Measurements from ENCODE around the gene USP11. TPM values are rescaled to one million over a fixed set of nuclear protein-coding genes. Genes with fewer than 3 reads are reported as not detected.

Gene USP11
- total and polyA plus RNA-seq, 2 experiments from 2014 or later: 64.2 to 65.1 TPM

DNA sequence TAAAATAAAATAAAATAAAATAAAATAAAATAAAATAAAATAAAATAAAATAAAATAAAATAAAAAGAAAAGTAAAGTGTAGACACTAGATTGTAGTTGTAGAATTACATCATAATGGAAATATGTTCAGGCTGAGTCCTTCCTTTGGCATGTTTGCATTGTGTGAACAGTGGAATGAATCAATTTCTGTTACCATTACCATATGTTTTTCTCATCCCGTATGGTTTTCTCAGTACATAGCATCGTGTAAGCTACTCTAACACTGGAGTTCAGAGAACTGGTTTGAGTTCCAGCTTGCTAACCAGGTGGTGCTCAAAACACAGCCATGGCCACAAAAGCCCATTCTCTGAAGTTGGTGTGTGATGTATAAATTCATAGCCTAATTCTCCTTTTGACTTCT is 45.9 kb downstream of the USP11 start:
- Histone ChIP-seq H3K36me3 (ENCODE audit: insufficient read depth) (no peaks in the 10 kb centered on the region), H2AFZ (no peak overlapping the region), H3K27me3 (ENCODE audit: insufficient read depth) (no peaks in the 10 kb centered on the region), H3F3A (replicated peaks; ENCODE audit: low read depth) (no peaks in the 10 kb centered on the region), H3K4me1 (ENCODE audit: insufficient read depth) (no peaks in the 10 kb centered on the region), H4K20me1 (replicated peaks; ENCODE audit: insufficient read depth) (no peaks in the 10 kb centered on the region), H3K79me2 (replicated peaks; ENCODE audit: insufficient read depth) (no peaks in the 10 kb centered on the region), H3K4me3 (no peak overlapping the region), H3K9me2 (ENCODE audit: insufficient read depth) (no peaks in the 10 kb centered on the region), H3K4me2 (no peak overlapping the region), H3K27ac (ENCODE audit: low read depth) (no peak overlapping the region)
- H3K9me3 Mint-ChIP-seq: no peaks in the 10 kb centered on the region
- H3K36me3 Mint-ChIP-seq (ENCODE audit: low read depth): no peaks in the 10 kb centered on the region
- H3K27ac Mint-ChIP-seq: no peak overlapping the region
- DNase-seq (ENCODE audit: low spot score) (no peak), ATAC-seq (no peak)
- no peaks in the 10 kb centered on the region for H3K4me1 Mint-ChIP-seq
- no peak overlapping the region for H3K4me3 Mint-ChIP-seq
- H3K27me3 Mint-ChIP-seq (ENCODE audit: insufficient read depth, low read depth, poor library complexity): peaks cover 6% of the 10 kb centered on the region
- TF ChIP-seq, protein P1, sequence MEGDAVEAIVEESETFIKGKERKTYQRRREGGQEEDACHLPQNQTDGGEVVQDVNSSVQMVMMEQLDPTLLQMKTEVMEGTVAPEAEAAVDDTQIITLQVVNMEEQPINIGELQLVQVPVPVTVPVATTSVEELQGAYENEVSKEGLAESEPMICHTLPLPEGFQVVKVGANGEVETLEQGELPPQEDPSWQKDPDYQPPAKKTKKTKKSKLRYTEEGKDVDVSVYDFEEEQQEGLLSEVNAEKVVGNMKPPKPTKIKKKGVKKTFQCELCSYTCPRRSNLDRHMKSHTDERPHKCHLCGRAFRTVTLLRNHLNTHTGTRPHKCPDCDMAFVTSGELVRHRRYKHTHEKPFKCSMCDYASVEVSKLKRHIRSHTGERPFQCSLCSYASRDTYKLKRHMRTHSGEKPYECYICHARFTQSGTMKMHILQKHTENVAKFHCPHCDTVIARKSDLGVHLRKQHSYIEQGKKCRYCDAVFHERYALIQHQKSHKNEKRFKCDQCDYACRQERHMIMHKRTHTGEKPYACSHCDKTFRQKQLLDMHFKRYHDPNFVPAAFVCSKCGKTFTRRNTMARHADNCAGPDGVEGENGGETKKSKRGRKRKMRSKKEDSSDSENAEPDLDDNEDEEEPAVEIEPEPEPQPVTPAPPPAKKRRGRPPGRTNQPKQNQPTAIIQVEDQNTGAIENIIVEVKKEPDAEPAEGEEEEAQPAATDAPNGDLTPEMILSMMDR (conservative IDR thresholded peaks at IDR 0.05; ENCODE audit: low read depth in 2 of 2): no peak
- TF ChIP-seq, protein P2, sequence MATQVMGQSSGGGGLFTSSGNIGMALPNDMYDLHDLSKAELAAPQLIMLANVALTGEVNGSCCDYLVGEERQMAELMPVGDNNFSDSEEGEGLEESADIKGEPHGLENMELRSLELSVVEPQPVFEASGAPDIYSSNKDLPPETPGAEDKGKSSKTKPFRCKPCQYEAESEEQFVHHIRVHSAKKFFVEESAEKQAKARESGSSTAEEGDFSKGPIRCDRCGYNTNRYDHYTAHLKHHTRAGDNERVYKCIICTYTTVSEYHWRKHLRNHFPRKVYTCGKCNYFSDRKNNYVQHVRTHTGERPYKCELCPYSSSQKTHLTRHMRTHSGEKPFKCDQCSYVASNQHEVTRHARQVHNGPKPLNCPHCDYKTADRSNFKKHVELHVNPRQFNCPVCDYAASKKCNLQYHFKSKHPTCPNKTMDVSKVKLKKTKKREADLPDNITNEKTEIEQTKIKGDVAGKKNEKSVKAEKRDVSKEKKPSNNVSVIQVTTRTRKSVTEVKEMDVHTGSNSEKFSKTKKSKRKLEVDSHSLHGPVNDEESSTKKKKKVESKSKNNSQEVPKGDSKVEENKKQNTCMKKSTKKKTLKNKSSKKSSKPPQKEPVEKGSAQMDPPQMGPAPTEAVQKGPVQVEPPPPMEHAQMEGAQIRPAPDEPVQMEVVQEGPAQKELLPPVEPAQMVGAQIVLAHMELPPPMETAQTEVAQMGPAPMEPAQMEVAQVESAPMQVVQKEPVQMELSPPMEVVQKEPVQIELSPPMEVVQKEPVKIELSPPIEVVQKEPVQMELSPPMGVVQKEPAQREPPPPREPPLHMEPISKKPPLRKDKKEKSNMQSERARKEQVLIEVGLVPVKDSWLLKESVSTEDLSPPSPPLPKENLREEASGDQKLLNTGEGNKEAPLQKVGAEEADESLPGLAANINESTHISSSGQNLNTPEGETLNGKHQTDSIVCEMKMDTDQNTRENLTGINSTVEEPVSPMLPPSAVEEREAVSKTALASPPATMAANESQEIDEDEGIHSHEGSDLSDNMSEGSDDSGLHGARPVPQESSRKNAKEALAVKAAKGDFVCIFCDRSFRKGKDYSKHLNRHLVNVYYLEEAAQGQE (IDR thresholded peaks at IDR 0.05; ENCODE audit: unreplicated experiment): no peak
- no peak for TF ChIP-seq CREB1 (CRISPR knock-in tag; IDR thresholded peaks at IDR 0.05; ENCODE audit: low read depth)
- no peak for TF ChIP-seq ZNF331 (CRISPR knock-in tag; IDR thresholded peaks at IDR 0.05; ENCODE audit: low read depth)
- no peak for TF ChIP-seq STAT1 (IDR thresholded peaks at IDR 0.05; ENCODE audit: unreplicated experiment)
- TF ChIP-seq, protein P3, sequence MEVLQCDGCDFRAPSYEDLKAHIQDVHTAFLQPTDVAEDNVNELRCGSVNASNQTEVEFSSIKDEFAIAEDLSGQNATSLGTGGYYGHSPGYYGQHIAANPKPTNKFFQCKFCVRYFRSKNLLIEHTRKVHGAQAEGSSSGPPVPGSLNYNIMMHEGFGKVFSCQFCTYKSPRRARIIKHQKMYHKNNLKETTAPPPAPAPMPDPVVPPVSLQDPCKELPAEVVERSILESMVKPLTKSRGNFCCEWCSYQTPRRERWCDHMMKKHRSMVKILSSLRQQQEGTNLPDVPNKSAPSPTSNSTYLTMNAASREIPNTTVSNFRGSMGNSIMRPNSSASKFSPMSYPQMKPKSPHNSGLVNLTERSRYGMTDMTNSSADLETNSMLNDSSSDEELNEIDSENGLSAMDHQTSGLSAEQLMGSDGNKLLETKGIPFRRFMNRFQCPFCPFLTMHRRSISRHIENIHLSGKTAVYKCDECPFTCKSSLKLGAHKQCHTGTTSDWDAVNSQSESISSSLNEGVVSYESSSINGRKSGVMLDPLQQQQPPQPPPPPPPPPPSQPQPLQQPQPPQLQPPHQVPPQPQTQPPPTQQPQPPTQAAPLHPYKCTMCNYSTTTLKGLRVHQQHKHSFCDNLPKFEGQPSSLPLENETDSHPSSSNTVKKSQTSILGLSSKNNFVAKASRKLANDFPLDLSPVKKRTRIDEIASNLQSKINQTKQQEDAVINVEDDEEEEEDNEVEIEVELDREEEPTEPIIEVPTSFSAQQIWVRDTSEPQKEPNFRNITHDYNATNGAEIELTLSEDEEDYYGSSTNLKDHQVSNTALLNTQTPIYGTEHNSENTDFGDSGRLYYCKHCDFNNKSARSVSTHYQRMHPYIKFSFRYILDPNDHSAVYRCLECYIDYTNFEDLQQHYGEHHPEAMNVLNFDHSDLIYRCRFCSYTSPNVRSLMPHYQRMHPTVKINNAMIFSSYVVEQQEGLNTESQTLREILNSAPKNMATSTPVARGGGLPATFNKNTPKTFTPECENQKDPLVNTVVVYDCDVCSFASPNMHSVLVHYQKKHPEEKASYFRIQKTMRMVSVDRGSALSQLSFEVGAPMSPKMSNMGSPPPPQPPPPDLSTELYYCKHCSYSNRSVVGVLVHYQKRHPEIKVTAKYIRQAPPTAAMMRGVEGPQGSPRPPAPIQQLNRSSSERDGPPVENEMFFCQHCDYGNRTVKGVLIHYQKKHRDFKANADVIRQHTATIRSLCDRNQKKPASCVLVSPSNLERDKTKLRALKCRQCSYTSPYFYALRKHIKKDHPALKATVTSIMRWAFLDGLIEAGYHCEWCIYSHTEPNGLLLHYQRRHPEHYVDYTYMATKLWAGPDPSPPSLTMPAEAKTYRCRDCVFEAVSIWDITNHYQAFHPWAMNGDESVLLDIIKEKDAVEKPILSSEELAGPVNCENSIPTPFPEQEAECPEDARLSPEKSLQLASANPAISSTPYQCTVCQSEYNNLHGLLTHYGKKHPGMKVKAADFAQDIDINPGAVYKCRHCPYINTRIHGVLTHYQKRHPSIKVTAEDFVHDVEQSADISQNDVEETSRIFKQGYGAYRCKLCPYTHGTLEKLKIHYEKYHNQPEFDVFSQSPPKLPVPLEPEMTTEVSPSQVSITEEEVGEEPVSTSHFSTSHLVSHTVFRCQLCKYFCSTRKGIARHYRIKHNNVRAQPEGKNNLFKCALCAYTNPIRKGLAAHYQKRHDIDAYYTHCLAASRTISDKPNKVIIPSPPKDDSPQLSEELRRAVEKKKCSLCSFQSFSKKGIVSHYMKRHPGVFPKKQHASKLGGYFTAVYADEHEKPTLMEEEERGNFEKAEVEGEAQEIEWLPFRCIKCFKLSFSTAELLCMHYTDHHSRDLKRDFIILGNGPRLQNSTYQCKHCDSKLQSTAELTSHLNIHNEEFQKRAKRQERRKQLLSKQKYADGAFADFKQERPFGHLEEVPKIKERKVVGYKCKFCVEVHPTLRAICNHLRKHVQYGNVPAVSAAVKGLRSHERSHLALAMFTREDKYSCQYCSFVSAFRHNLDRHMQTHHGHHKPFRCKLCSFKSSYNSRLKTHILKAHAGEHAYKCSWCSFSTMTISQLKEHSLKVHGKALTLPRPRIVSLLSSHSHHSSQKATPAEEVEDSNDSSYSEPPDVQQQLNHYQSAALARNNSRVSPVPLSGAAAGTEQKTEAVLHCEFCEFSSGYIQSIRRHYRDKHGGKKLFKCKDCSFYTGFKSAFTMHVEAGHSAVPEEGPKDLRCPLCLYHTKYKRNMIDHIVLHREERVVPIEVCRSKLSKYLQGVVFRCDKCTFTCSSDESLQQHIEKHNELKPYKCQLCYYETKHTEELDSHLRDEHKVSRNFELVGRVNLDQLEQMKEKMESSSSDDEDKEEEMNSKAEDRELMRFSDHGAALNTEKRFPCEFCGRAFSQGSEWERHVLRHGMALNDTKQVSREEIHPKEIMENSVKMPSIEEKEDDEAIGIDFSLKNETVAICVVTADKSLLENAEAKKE (CRISPR knock-in tag; IDR thresholded peaks at IDR 0.05): no peak
- no peak for TF ChIP-seq JUNB (IDR thresholded peaks at IDR 0.05; ENCODE audit: unreplicated experiment)
